GM23338 (cell line): Measurements from ENCODE around the gene RCOR1. TPM values are rescaled to one million over a fixed set of nuclear protein-coding genes. Genes with fewer than 3 reads are reported as not detected.
A peak's percentile ranks its signal among the peaks of the same experiment; 100 is the strongest.

Experiments used
- ATAC-seq: fragments of 200-7000 bp; cut with Tn5 transposase; 3 replicates; pipeline ENCODE4 v1.9.1; 2020
- DNase-seq: peaks from one replicate; pipeline ENCODE4 v3.0.0-alpha.2; 2015; ENCODE audit warnings: low spot score
- H2AFZ ChIP-seq: fragments of 200-600 bp; sonication (generic); 2 replicates; pipeline ENCODE4 v1.8.0; 2016; ENCODE audit warnings: antibody characterized with exemption, mild to moderate bottlenecking, moderate library complexity
- H3F3A ChIP-seq: fragments of 200-600 bp; sonication (generic); replicated peaks from 2 replicates; pipeline ENCODE4 v1.8.0; 2017; ENCODE audit warnings: antibody characterized with exemption, mixed run types, low read depth
- H3K27ac ChIP-seq: fragments of 200-600 bp; sonication (generic); 2 replicates; pipeline ENCODE4 v1.6.1; 2016; ENCODE audit warnings: low read depth
- H3K27me3 ChIP-seq: fragments of 200-600 bp; sonication (generic); 2 replicates; pipeline ENCODE4 v1.8.0; 2016; ENCODE audit warnings: mild to moderate bottlenecking, mixed run types, moderate library complexity; ENCODE audit not compliant: insufficient read depth
- H3K36me3 ChIP-seq: fragments of 200-600 bp; sonication (generic); 2 replicates; pipeline ENCODE4 v1.8.0; 2016; ENCODE audit warnings: mild to moderate bottlenecking; ENCODE audit not compliant: insufficient read depth
- H3K4me1 ChIP-seq: fragments of 200-600 bp; sonication (generic); 2 replicates; pipeline ENCODE4 v1.8.0; 2016; ENCODE audit warnings: mild to moderate bottlenecking, moderate library complexity; ENCODE audit not compliant: insufficient read depth
- H3K4me2 ChIP-seq: fragments of 200-600 bp; sonication (generic); 2 replicates; pipeline ENCODE4 v1.7.1; 2017; ENCODE audit warnings: mixed run types
- H3K4me3 ChIP-seq: fragments of 200-600 bp; sonication (generic); 2 replicates; pipeline ENCODE4 v1.6.1; 2016; ENCODE audit warnings: mixed run types
- H3K79me2 ChIP-seq: fragments of 200-600 bp; sonication (generic); replicated peaks from 2 replicates; pipeline ENCODE4 v1.8.0; 2017; ENCODE audit warnings: mild to moderate bottlenecking; ENCODE audit not compliant: insufficient read depth
- H3K9me2 ChIP-seq: fragments of 200-600 bp; sonication (generic); 2 replicates; pipeline ENCODE4 v1.8.0; 2017; ENCODE audit not compliant: insufficient read depth
- H4K20me1 ChIP-seq: fragments of 200-600 bp; sonication (generic); replicated peaks from 2 replicates; pipeline ENCODE4 v1.8.0; 2017; ENCODE audit warnings: mild to moderate bottlenecking; ENCODE audit not compliant: insufficient read depth
- H3K27ac Mint-ChIP-seq: 2 replicates; pipeline ENCODE4 v1.8.0; 2020; ENCODE audit warnings: inconsistent platforms, mild to moderate bottlenecking, moderate library complexity, mixed read lengths
- H3K27me3 Mint-ChIP-seq: 3 replicates; pipeline ENCODE4 v1.8.0; 2022; ENCODE audit warnings: low read depth, mild to moderate bottlenecking, moderate library complexity, mixed read lengths, inconsistent platforms; ENCODE audit not compliant: insufficient read depth, poor library complexity
- H3K36me3 Mint-ChIP-seq: 3 replicates; pipeline ENCODE4 v1.8.0; 2021; ENCODE audit warnings: low read depth, mild to moderate bottlenecking, inconsistent platforms, moderate library complexity, mixed read lengths
- H3K4me1 Mint-ChIP-seq: 3 replicates; pipeline ENCODE4 v1.8.0; 2020; ENCODE audit warnings: mild to moderate bottlenecking, inconsistent platforms, mixed read lengths
- H3K4me3 Mint-ChIP-seq: 3 replicates; pipeline ENCODE4 v1.8.0; 2021; ENCODE audit warnings: moderate library complexity, mild to moderate bottlenecking, inconsistent platforms, mixed read lengths
- H3K9me3 Mint-ChIP-seq: 3 replicates; pipeline ENCODE4 v1.8.0; 2020; ENCODE audit warnings: moderate library complexity, mild to moderate bottlenecking, inconsistent platforms, mixed read lengths
- CREB1 ChIP-seq: fragments of 250-450 bp; sonication (Bioruptor Pico); IDR thresholded peaks from 2 replicates; pipeline ENCODE4 v1.5.0; 2020; ENCODE audit warnings: low read depth, mild to moderate bottlenecking, moderate library complexity
- CTCF ChIP-seq, 2 experiments: fragments of 200-600 bp in 1 of 2; sonication (generic) in 1 of 2; conservative IDR thresholded peaks; 2 replicates each; pipeline versions ENCODE4 v1.5.1 to v1.6.1; 2016 to 2017; ENCODE audit warnings: antibody characterized with exemption in 2 of 2, low read depth in 2 of 2, mild to moderate bottlenecking in 2 of 2, moderate library complexity in 1 of 2
- EZH2 ChIP-seq: fragments of 200-600 bp; sonication (generic); IDR thresholded peaks from one replicate; pipeline ENCODE4 v1.8.0; 2017; ENCODE audit warnings: antibody characterized with exemption, mild to moderate bottlenecking, low read depth; ENCODE audit not compliant: unreplicated experiment
- EZH2phosphoT487 ChIP-seq: fragments of 200-600 bp; sonication (generic); IDR thresholded peaks from one replicate; pipeline ENCODE4 v1.8.1; 2018; ENCODE audit warnings: antibody characterized with exemption; ENCODE audit not compliant: unreplicated experiment
- JUNB ChIP-seq: IDR thresholded peaks from one replicate; pipeline ENCODE4 v1.6.1; 2016; ENCODE audit warnings: antibody characterized with exemption; ENCODE audit not compliant: unreplicated experiment
- NANOG ChIP-seq: IDR thresholded peaks from 2 replicates; pipeline ENCODE4 v1.6.1; 2016; ENCODE audit warnings: antibody characterized with exemption, borderline replicate concordance
- POLR2AphosphoS5 ChIP-seq: IDR thresholded peaks from 2 replicates; pipeline ENCODE4 v1.6.1; 2016; ENCODE audit warnings: antibody characterized with exemption, low read depth
- STAT1 ChIP-seq: IDR thresholded peaks from one replicate; pipeline ENCODE4 v1.6.1; 2016; ENCODE audit warnings: antibody characterized with exemption; ENCODE audit not compliant: unreplicated experiment
- ZNF331 ChIP-seq: fragments of 250-450 bp; sonication (Bioruptor Pico); IDR thresholded peaks from 2 replicates; pipeline ENCODE4 v1.5.0; 2020; ENCODE audit warnings: low read depth, mild to moderate bottlenecking, moderate library complexity
- polyA plus RNA-seq: library from polyadenylated mRNA; unstranded; fragments of >200 nt; fragmentation: Nextera tagmentation; extraction: Ambion mirVana; gene quantifications from 2 replicates; pipeline ENCODE4 v1.2.1, GENCODE V29; 2016
- small RNA-seq: library from RNA; depleted of rRNA; stranded (forward); fragments of <200 nt; gene quantifications from one replicate; pipeline ENCODE3, GENCODE V24; 2014; ENCODE audit warnings: low replicate concordance
- total RNA-seq: library from RNA; depleted of rRNA; stranded (reverse); fragments of >200 nt; shearing (Covaris generic); gene quantifications from 2 replicates; pipeline ENCODE4 v1.2.3, GENCODE V29; 2014; rRNA removed

Gene RCOR1
- total and polyA plus RNA-seq, 2 experiments from 2014 or later = 7.6 to 26.1 TPM

GRCh38 chr14:102779084-102779462, 186.6 kb downstream of the RCOR1 start:
- Histone ChIP-seq H4K20me1 (no peaks in the 10 kb centered on the region), H3K27ac (no peak overlapping the region), H3K36me3 (no peaks in the 10 kb centered on the region), H3K27me3 (peaks cover 15% of the 10 kb centered on the region), H3F3A (peaks cover 16% of the 10 kb centered on the region), H3K4me1 (peaks cover 30% of the 10 kb centered on the region), H3K4me3 (peak overlapping the region; percentile 85), H3K79me2 (peaks cover 51% of the 10 kb centered on the region), H3K9me2 (no peaks in the 10 kb centered on the region), H3K4me2 (peak overlapping the region; percentile 98), H2AFZ (no peak overlapping the region)
- Mint-ChIP-seq H3K27me3 (peaks cover 18% of the 10 kb centered on the region), H3K27ac (no peak overlapping the region), H3K9me3 (no peaks in the 10 kb centered on the region), H3K4me3 (peak overlapping the region; percentile 77), H3K36me3 (no peaks in the 10 kb centered on the region), H3K4me1 (peaks cover 31% of the 10 kb centered on the region)
- ATAC-seq = no peak
- TF ChIP-seq CREB1 (CRISPR knock-in tag) (no peak), EZH2 (no peak), EZH2phosphoT487 (no peak), NANOG (no peak), STAT1 (no peak)
- DNase-seq = no peak

GRCh38 chr14:102779574-102780315, 187.3 kb downstream of the RCOR1 start:
- no peaks in the 10 kb centered on the region for H3K9me3 Mint-ChIP-seq
- no peak for ATAC-seq
- Histone ChIP-seq H3K79me2 (peaks cover 51% of the 10 kb centered on the region), H4K20me1 (no peaks in the 10 kb centered on the region), H3F3A (peaks cover 16% of the 10 kb centered on the region), H3K9me2 (no peaks in the 10 kb centered on the region), H3K36me3 (no peaks in the 10 kb centered on the region), H3K4me2 (peak overlapping the region; percentile 64), H2AFZ (no peak overlapping the region), H3K27ac (no peak overlapping the region), H3K4me3 (peak overlapping the region; percentile 3; the same call in 1 of the 2 replicates), H3K4me1 (peaks cover 30% of the 10 kb centered on the region), H3K27me3 (peaks cover 15% of the 10 kb centered on the region)
- H3K27me3 Mint-ChIP-seq = peaks cover 17% of the 10 kb centered on the region
- no peak overlapping the region for H3K27ac Mint-ChIP-seq
- H3K36me3 Mint-ChIP-seq = no peaks in the 10 kb centered on the region
- H3K4me1 Mint-ChIP-seq = peaks cover 28% of the 10 kb centered on the region
- H3K4me3 Mint-ChIP-seq = peak overlapping the region; percentile 35
- DNase-seq = no peak
- no peak for TF ChIP-seq JUNB
- no peak for TF ChIP-seq POLR2AphosphoS5
- TF ChIP-seq ZNF331 (CRISPR knock-in tag) = no peak
- TF ChIP-seq CREB1 (CRISPR knock-in tag) = no peak
- TF ChIP-seq CTCF (conservative IDR thresholded peaks at IDR 0.05; ENCODE audit: low read depth in 2 of 2) = no peak
- no peak for TF ChIP-seq EZH2phosphoT487

Small RNAs within 50 kb of the gene (small RNA-seq; reads per million reads assigned to genes)
- not detected for gene RF00019
- gene RN7SL546P = not detected

Other genes with a start within 250 kb of the RCOR1 start
- gene CINP, start 229.8 kb upstream of the RCOR1 start, total RNA-seq = 54.0 and 65.4 TPM in 2 replicates
- gene CINP, start 229.8 kb upstream of the RCOR1 start, polyA plus RNA-seq = 63.1 and 64.9 TPM in 2 replicates
- gene TECPR2, start 229.7 kb upstream of the RCOR1 start, total RNA-seq = 16.9 and 20.5 TPM in 2 replicates
- 4.8 and 5.2 TPM in 2 replicates for gene TECPR2, start 229.7 kb upstream of the RCOR1 start, polyA plus RNA-seq
- 73.0 and 95.9 TPM in 2 replicates for gene ANKRD9, start 82.9 kb upstream of the RCOR1 start, total RNA-seq
- gene ANKRD9, start 82.9 kb upstream of the RCOR1 start, polyA plus RNA-seq = 17.3 and 20.4 TPM in 2 replicates
- gene TRAF3, start 184.8 kb downstream of the RCOR1 start, total RNA-seq = 9.3 and 10.8 TPM in 2 replicates
- 3.5 and 3.7 TPM in 2 replicates for gene TRAF3, start 184.8 kb downstream of the RCOR1 start, polyA plus RNA-seq